Measurements from ENCODE around the gene SORCS3. TPM values are rescaled to one million over a fixed set of nuclear protein-coding genes. Genes with fewer than 3 reads are reported as not detected.

The SORCS3 gene
- total and polyA plus RNA-seq, 10 of the 15 experiments (the other 5 are each of a cell fraction or from before 2014, with no cell fraction given): 0.01 to 0.04 (median 0.02) TPM; not detected in 7

DNA sequence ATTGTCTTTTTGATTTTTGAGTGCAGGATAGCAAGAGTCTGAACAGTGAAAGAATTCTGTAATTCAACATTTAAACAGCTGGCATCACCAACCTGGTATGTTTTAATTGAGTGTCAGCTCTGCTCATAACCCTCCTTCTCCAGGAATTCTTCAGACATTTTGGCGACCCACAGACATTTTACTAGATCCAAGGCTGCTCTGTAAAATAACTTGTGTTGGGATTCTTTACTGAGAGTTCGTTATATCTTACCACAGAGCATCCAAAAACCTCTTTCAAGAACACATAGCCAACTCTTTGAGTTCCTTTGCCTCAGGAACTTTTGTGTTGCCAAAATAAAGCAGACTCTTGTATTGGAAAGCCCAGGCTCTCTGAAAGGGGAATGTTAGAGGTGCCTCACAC lies 27.7 kb upstream of the SORCS3 start:
- H3K4me2 ChIP-seq (ENCODE audit: control insufficient read depth, insufficient read depth): no peak overlapping the region
- DNase-seq (ENCODE audit: low read depth, low spot score) (no peak), FAIRE-seq (no peak), ATAC-seq (no peak)
- BruUV-seq (replicated peaks): no TSS peak
- WGBS (ENCODE audit: insufficient coverage, insufficient replicate concordance, low lambda C conversion rate, missing lambda C conversion rate): 11% methylated on average over 2 of the region's 2 CpGs
- ChIA-PET POLR2A (no interaction called here), RAD21 (ENCODE audit: unreplicated experiment) (no interaction called here), SMC1A (ENCODE audit: uncharacterized antibody, unreplicated experiment) (no interaction called here), CTCF (interaction anchor here (0.7 to 1.5 kb wide), 4 partner anchors 18 to 494 kb away, joined by 3 to 12 read pairs (median 4); no protein-coding TSS in a partner anchor)
- H3K9me3 ChIP-seq (replicated peaks; ENCODE audit: control insufficient read depth, insufficient read depth, low read length): no peaks in the 10 kb centered on the region
- no peaks in the 10 kb centered on the region for H3K4me1 ChIP-seq (ENCODE audit: control insufficient read depth, insufficient read depth, low read length)
- no peak overlapping the region for H3K9ac ChIP-seq (ENCODE audit: control insufficient read depth, insufficient read depth, low read length)
- H3K79me2 ChIP-seq (ENCODE audit: control insufficient read depth, insufficient read depth, low read length): no peaks in the 10 kb centered on the region
- H4K20me1 ChIP-seq (ENCODE audit: control insufficient read depth, insufficient read depth): no peaks in the 10 kb centered on the region
- in situ Hi-C loops (cut with MboI): no loop called here
- no peak overlapping the region for H2AFZ ChIP-seq (ENCODE audit: control insufficient read depth, low read depth, low read length)
- H3K4me3 ChIP-seq: no peak overlapping the region
- TF ChIP-seq CREB1 (IDR thresholded peaks at IDR 0.05; ENCODE audit: low read depth) (no peak), EZH2 (IDR thresholded peaks at IDR 0.05; ENCODE audit: borderline replicate concordance, control insufficient read depth, low read depth, low read length) (no peak), TAF1 (IDR thresholded peaks at IDR 0.05; ENCODE audit: borderline replicate concordance, low read depth, low read length) (no peak), MYC (IDR thresholded peaks at IDR 0.05; ENCODE audit: insufficient read depth, insufficient read length, insufficient replicate concordance, low read length, severe bottlenecking) (no peak), MTA2 (IDR thresholded peaks at IDR 0.05; ENCODE audit: low read depth) (no peak), JUNB (IDR thresholded peaks at IDR 0.05) (no peak), BMI1 (IDR thresholded peaks at IDR 0.05; ENCODE audit: borderline replicate concordance) (no peak)
- TF ChIP-seq, protein P1, sequence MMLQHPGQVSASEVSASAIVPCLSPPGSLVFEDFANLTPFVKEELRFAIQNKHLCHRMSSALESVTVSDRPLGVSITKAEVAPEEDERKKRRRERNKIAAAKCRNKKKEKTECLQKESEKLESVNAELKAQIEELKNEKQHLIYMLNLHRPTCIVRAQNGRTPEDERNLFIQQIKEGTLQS (IDR thresholded peaks at IDR 0.05; ENCODE audit: borderline replicate concordance, extremely low read depth, low read depth, low read length): no peak
- TF ChIP-seq, protein P2, sequence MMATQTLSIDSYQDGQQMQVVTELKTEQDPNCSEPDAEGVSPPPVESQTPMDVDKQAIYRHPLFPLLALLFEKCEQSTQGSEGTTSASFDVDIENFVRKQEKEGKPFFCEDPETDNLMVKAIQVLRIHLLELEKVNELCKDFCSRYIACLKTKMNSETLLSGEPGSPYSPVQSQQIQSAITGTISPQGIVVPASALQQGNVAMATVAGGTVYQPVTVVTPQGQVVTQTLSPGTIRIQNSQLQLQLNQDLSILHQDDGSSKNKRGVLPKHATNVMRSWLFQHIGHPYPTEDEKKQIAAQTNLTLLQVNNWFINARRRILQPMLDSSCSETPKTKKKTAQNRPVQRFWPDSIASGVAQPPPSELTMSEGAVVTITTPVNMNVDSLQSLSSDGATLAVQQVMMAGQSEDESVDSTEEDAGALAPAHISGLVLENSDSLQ (IDR thresholded peaks at IDR 0.05): no peak
- H3K36me3 ChIP-seq (ENCODE audit: control insufficient read depth in 2 of 2, insufficient read depth in 2 of 2, low read length in 1 of 2): no peaks in the 10 kb centered on the region
- no peaks in the 10 kb centered on the region for H3K27me3 ChIP-seq (replicated peaks in 1 of 2; ENCODE audit: control insufficient read depth in 2 of 2, insufficient read depth in 2 of 2, low read length in 1 of 2)
- intact Hi-C loops (cut with micrococcal nuclease; ENCODE audit: unreplicated experiment): no loop called here
- H3K27ac ChIP-seq (ENCODE audit: control insufficient read depth, insufficient read depth): no peak overlapping the region

Data from GM12878 (cell line).